SK-N-SH treated with all-trans-retinoic acid at 6 μM for 48 hours (cell line): ENCODE data around the gene ABCC3.

Experiments used
- ATAC-seq: fragments of 200-7000 bp; cut with Tn5 transposase; 3 replicates; pipeline ENCODE4 v1.9.1; 2020; ENCODE audit warnings: mild to moderate bottlenecking, moderate library complexity
- ARNTL ChIP-seq: fragments of 450-650 bp; formaldehyde crosslinking; IDR thresholded peaks from 2 replicates; pipeline ENCODE4 v1.5.0; 2020; ENCODE audit warnings: low read depth, mild to moderate bottlenecking, moderate library complexity, borderline replicate concordance
- BACH2 ChIP-seq: fragments of 250-450 bp; sonication (Bioruptor Pico); IDR thresholded peaks from 2 replicates; pipeline ENCODE4 v1.9.0; 2021; ENCODE audit warnings: mild to moderate bottlenecking, borderline replicate concordance
- CREB5 ChIP-seq: fragments of 250-450 bp; sonication (Bioruptor Pico); IDR thresholded peaks from 2 replicates; pipeline ENCODE4 v1.5.1; 2020; ENCODE audit warnings: low read depth, mild to moderate bottlenecking, moderate library complexity
- CSRNP3 ChIP-seq: fragments of 250-450 bp; sonication (Bioruptor Pico); IDR thresholded peaks from 2 replicates; pipeline ENCODE4 v1.5.1; 2021; ENCODE audit warnings: mild to moderate bottlenecking, moderate library complexity
- ESRRG ChIP-seq: fragments of 250-450 bp; sonication (Bioruptor Pico); IDR thresholded peaks from 2 replicates; pipeline ENCODE4 v1.6.1; 2021; ENCODE audit warnings: mild to moderate bottlenecking
- GLIS3 ChIP-seq: fragments of 250-450 bp; sonication (Bioruptor Pico); IDR thresholded peaks from 2 replicates; pipeline ENCODE4 v1.5.0; 2020; ENCODE audit warnings: mild to moderate bottlenecking, moderate library complexity
- ISL1 ChIP-seq: fragments of 250-450 bp; sonication (Bioruptor Pico); IDR thresholded peaks from 2 replicates; pipeline ENCODE4 v2.1.2; 2022; ENCODE audit warnings: mild to moderate bottlenecking, moderate library complexity
- OSR1 ChIP-seq: fragments of 250-450 bp; sonication (Bioruptor Pico); IDR thresholded peaks from 2 replicates; pipeline ENCODE4 v1.8.0; 2022; ENCODE audit warnings: moderate library complexity, mild to moderate bottlenecking, inconsistent platforms
- PATZ1 ChIP-seq: fragments of 250-450 bp; sonication (Bioruptor Pico); IDR thresholded peaks from 2 replicates; pipeline ENCODE4 v1.8.0; 2020; ENCODE audit warnings: mild to moderate bottlenecking, moderate library complexity, borderline replicate concordance
- POU6F1 ChIP-seq: fragments of 250-450 bp; sonication (Bioruptor Pico); IDR thresholded peaks from 2 replicates; pipeline ENCODE4 v1.8.0; 2021; ENCODE audit warnings: low read depth, mild to moderate bottlenecking, moderate library complexity, borderline replicate concordance
- PPARA ChIP-seq: fragments of 250-450 bp; sonication (Bioruptor Pico); IDR thresholded peaks from 2 replicates; pipeline ENCODE4 v1.5.0; 2020; ENCODE audit warnings: mild to moderate bottlenecking, borderline replicate concordance
- RARB ChIP-seq: fragments of 250-450 bp; sonication (Bioruptor Pico); IDR thresholded peaks from 2 replicates; pipeline ENCODE4 v1.8.0; 2021; ENCODE audit warnings: mild to moderate bottlenecking, moderate library complexity
- SNAI2 ChIP-seq: fragments of 250-450 bp; sonication (Bioruptor Pico); IDR thresholded peaks from 2 replicates; pipeline ENCODE4 v1.5.0; 2020; ENCODE audit warnings: mild to moderate bottlenecking, moderate library complexity
- TCF4 ChIP-seq: fragments of 250-450 bp; sonication (Bioruptor Pico); IDR thresholded peaks from 2 replicates; pipeline ENCODE4 v1.8.0; 2021; ENCODE audit warnings: mild to moderate bottlenecking, moderate library complexity, borderline replicate concordance
- TOX ChIP-seq: fragments of 250-450 bp; sonication (Bioruptor Pico); IDR thresholded peaks from 2 replicates; pipeline ENCODE4 v1.8.0; 2021; ENCODE audit warnings: mild to moderate bottlenecking, moderate library complexity, borderline replicate concordance
- ZC3H10 ChIP-seq: fragments of 250-450 bp; sonication (Bioruptor Pico); IDR thresholded peaks from 2 replicates; pipeline ENCODE4 v1.5.1; 2021; ENCODE audit warnings: mild to moderate bottlenecking, moderate library complexity
- ZFP3 ChIP-seq: fragments of 250-450 bp; sonication (Bioruptor Pico); IDR thresholded peaks from 2 replicates; pipeline ENCODE4 v1.5.0; 2020; ENCODE audit warnings: mild to moderate bottlenecking, moderate library complexity
- ZFP30 ChIP-seq: fragments of 450-650 bp; formaldehyde crosslinking; IDR thresholded peaks from 2 replicates; pipeline ENCODE4 v1.5.0; 2022; ENCODE audit warnings: mild to moderate bottlenecking, moderate library complexity
- ZNF565 ChIP-seq: fragments of 450-650 bp; formaldehyde crosslinking; conservative IDR thresholded peaks from 2 replicates; pipeline ENCODE4 v1.5.0; 2020; ENCODE audit warnings: low read depth, mild to moderate bottlenecking, moderate library complexity
- ZNF70 ChIP-seq: fragments of 450-650 bp; formaldehyde crosslinking; IDR thresholded peaks from 2 replicates; pipeline ENCODE4 v1.5.0; 2020; ENCODE audit warnings: mild to moderate bottlenecking, moderate library complexity
- ZNF8 ChIP-seq: fragments of 450-650 bp; formaldehyde crosslinking; IDR thresholded peaks from 2 replicates; pipeline ENCODE4 v1.5.0; 2020; ENCODE audit warnings: mild to moderate bottlenecking, moderate library complexity

Gene ABCC3

GRCh38 chr17:50665838-50666237 lies 31.2 kb downstream of the ABCC3 start (continued):
- TF ChIP-seq CSRNP3 (CRISPR knock-in tag): no peak
- no peak for TF ChIP-seq ZNF70 (CRISPR knock-in tag)
- no peak for TF ChIP-seq ISL1 (CRISPR knock-in tag)
- TF ChIP-seq ESRRG (CRISPR knock-in tag): no peak
- TF ChIP-seq ARNTL (CRISPR knock-in tag): no peak
- no peak for TF ChIP-seq ZFP30
- TF ChIP-seq ZFP3: no peak
- TF ChIP-seq CREB5 (CRISPR knock-in tag): no peak
- TF ChIP-seq ZNF565 (CRISPR knock-in tag): no peak

- TF ChIP-seq POU6F1 (CRISPR knock-in tag) (no peak), ZNF8 (CRISPR knock-in tag) (no peak), RARB (CRISPR knock-in tag) (no peak)
- ATAC-seq: no peak
Observed at GRCh38 chr17:50666316-50666715, 31.6 kb downstream of the ABCC3 start.

GRCh38 chr17:50667259-50668024 lies 32.8 kb downstream of the ABCC3 start:
- ATAC-seq: no peak; the same call in 1 of the 3 replicates
- TF ChIP-seq ZFP30 (no peak), ZNF8 (CRISPR knock-in tag) (no peak), POU6F1 (CRISPR knock-in tag) (no peak), ZNF70 (CRISPR knock-in tag) (no peak), PPARA (no peak), SNAI2 (CRISPR knock-in tag) (no peak), OSR1 (no peak), BACH2 (no peak), PATZ1 (no peak), RARB (CRISPR knock-in tag) (no peak)

GRCh38 chr17:50668025-50668837 lies 33.5 kb downstream of the ABCC3 start:
- peak; percentile 41 for ATAC-seq
- no peak for TF ChIP-seq TCF4 (CRISPR knock-in tag)
- no peak for TF ChIP-seq CREB5 (CRISPR knock-in tag)
- no peak for TF ChIP-seq ZFP30
- no peak; the same call in 1 of the 2 replicates for TF ChIP-seq GLIS3 (CRISPR knock-in tag)
- no peak for TF ChIP-seq PPARA
- TF ChIP-seq POU6F1 (CRISPR knock-in tag): no peak
- no peak for TF ChIP-seq SNAI2 (CRISPR knock-in tag)
- TF ChIP-seq ZNF565 (CRISPR knock-in tag): no peak
- no peak for TF ChIP-seq ZFP3
- no peak for TF ChIP-seq ZC3H10 (CRISPR knock-in tag)
- no peak for TF ChIP-seq RARB (CRISPR knock-in tag)
- TF ChIP-seq ESRRG (CRISPR knock-in tag): no peak
- no peak for TF ChIP-seq TOX (CRISPR knock-in tag)
